HG03196 (cell line): ENCODE results near the gene CXCR3.
A peak's percentile ranks its signal among the peaks of the same experiment; 100 is the strongest.
"Not testable (repeated sequence)": the region's sequence is repeated elsewhere in the genome, so short reads cannot be mapped to it uniquely, and the experiment has no call there.

Experiments
- ATAC-seq: cut with Tn5 transposase; IDR thresholded peaks from one replicate; pipeline ENCODE4 v1.9.1; 2021; ENCODE audit not compliant: unreplicated experiment

CXCR3 gene

DNA sequence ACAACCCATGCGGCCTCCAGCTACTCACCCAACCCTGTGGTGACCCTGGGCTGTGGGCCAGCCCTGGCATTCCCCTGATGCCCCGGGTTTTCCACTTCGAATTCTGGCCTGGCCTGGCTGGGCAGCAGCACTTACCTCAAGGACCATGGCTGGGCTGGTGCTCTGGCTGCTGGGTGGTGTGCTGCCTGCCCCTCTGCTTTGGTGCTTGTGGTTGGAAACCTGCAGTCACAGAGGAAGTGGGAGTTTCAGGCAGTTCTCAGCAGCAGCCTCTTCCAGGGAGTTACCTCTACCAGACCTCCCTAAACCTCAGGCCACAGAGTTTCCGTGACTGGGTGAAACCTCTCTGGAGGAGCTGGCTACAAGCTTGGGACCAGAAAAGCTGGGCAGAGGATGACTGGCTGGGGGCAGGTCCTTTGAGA is at the start of gene CXCR3:
CXCR3 (minus strand) TSS at position 209 of the 419 bp plus-strand sequence; CDS start at position 147, 62 bp downstream.
- peak; percentile 56 for ATAC-seq

DNA sequence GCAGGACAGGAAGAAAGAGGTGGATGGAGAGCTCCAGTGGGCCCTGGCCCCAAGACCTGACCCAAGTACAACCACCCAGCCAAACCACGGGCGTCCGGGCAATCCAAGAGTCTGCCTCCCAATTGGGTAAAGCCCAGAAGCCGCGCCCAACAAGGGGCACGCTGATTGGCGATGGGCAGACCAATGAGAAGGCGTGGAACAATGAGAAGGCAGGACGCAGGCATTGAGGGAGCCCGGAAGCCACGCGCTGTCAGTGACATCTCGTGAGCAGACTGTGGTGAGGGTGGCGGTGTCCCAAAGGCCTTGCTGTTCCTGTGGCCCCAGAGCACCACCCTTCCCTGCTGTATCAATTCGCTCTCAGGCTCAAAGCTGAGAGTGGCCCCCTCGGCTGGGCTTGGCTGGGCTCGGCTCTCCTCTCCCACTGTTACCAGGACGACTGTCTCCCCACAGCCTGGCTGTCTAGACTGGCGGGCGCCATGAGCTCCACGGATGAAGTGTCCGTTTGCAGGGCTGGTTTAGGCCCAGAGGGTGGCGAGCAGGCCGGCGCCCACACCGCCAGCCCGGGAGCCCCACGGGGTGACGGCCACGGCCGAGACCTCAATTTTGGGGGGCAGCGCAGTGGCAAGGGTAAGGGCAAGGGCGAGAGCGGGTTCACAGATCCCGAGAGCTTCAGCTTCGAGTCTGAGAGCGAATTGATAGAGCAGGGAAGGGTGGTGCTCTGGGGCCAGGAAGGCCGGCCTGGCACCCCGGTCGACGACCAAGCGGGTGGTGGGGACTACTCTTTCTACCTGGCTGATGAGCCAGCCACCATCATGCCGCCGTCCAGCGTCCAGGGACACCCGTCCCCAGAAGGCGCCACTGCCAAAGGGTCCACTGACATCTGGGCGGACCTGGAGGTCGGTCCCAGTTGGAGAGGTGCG is 49.3 kb upstream of the CXCR3 start, which contains the start of gene LOC101059915:
LOC101059915 (plus strand) TSS at position 219 of the 920 bp plus-strand sequence.
- no peak for ATAC-seq

DNA sequence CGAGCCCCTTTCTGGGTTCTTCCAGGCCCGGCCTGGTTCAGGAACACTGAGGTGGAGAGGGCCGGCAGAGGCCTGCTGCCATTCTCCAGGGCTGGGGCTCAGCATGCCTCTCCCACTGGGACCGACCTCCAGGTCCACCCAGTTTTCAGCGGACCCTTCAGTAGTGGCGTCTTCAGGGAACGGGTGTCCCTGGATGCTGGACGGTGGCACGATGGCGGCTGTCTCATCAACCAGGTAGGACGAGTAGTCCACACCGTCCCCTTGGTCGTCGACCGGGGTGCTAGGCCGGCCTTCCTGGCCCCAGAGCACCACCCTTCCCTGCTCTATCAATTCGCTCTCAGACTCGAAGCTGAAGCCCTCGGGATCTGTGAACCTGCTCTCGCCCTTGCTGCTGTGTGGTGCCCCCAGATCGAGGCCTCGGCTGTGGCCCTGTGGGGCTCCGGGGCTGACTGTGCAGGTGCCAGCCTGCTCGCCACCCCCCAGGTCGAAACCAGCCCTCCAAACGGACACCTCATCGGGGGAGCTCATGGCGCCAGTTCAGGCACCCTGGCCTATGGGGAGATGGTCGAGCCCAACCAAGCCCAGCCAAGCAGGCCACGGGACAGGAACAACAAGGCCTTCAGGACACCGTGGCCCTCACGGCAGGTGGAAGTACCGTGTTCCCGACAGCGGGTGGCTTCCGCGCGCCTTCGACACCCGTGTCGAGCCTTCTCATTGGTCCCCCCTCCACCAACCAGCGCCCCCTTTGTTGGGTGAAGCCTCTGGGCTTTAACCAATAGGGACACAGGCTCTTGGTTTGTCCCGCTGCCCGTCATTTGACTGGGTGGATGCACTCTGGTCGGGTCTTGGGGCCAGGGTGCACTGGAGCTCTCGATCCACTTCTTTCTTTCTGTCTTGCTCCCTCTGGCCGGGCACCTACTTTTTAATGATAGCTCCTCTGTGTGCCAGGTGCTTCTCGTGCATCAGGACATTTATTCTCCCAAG is 48.2 kb upstream of the CXCR3 start:
- no peak for ATAC-seq

DNA sequence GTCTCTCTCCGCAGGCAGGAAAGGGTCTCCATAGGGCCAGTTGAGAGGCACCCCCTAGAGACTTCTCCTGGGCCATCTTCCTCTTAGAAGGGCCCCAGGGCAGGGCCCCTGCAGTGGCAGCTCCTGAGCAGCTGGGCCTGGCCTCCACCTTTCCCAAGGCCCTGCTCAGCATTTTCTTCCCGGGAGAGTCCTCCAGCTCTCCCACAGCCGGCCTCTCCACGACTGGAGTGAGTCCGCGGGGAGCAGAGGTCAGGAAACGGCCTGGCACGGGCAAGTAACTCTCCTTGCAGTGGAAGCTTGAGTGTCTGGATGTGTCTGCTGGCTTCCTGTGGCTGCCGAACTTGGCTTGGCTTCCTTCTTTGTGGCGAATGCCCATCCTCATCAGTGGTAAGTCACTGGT is 47.4 kb upstream of the CXCR3 start:
- ATAC-seq = no peak

DNA sequence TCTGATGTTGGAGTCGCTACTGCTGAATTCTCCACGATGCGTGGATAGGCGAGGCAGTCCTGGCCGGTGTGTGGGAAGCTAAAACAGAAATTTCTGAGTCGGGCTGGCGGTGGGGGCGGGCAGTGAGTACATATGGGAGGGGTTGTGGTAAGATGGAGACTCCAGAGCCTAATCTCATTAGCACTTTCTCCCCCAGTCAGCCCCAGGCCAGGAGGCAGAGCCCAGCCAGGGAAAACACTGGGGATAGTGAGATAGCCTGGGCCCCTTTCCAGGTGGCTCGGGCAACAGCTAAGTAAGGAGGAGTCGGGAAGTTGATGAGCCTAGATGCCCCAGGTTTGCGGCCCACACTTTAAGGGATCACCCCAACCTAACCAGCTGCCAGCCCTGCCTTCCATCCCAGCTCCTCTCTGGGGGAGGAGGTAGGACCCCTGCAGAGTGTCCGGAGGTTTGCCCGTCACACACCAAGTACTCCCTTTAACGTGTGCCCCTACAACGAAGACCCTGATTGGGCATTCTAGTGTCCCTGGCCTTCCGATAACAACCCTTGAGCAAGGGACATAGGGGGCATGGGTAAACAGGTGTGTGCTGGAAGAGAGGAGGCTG is 46.7 kb upstream of the CXCR3 start:
- ATAC-seq = no peak

DNA sequence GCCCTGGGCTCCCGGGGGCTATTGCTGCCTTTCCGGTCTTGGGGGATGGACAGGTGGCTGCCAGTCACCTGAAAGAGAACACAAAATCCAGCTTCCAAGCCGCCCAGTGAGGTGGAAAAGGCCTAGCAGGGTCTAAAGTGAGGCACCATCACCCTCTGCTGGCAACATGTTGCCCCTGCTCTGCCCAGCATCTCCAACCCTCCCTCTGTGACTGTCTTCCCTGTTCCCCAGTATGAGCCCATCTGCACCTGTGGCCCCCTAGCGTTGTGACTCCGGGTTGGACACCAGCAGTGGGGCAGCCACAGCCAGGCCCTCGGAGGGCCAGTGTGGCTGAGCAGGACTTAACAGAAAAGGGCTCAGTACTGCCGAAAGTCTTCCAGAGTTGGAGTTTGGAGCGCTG is 45.9 kb upstream of the CXCR3 start:
- not testable (repeated sequence) for ATAC-seq

DNA sequence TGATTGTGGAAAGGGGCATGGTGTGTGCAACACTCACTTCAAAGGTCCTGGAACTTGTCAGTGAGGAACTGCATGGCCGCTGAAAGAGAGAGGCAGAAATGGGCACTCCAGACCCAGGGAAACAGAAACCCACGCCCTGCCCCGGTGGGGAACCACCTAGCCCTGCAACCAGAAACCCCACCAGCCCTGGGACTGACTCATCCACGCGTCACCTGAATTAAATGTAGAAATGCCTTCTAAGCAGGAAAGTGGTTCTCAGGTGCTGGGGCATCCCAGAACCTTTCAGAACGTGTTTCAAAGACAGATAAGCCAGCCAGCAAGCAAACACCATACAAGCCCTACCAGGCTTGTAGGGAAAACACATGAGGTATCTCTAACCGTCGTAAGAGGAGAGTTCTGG is 44.9 kb upstream of the CXCR3 start:
- ATAC-seq = not testable (repeated sequence)

DNA sequence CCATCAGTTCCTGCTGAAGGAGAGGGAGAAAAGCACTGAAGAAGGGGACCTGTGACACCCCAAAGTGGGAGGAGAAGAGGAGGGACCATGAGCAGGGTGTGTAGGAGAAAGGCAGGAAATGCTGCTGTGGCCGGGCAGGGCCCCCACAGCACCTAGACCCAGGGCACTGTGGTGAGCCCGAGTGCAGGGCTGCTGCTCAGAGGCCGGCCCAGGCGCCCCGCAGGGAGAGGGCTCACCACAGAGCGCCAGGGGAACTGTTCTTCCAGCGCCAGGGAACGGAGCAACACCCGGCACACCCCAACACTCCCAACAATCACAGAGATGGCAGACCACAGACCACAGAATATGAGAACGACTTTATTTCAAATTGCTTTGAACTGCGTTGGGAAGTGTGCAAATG is 44.3 kb upstream of the CXCR3 start:
- ATAC-seq = not testable (repeated sequence)

DNA sequence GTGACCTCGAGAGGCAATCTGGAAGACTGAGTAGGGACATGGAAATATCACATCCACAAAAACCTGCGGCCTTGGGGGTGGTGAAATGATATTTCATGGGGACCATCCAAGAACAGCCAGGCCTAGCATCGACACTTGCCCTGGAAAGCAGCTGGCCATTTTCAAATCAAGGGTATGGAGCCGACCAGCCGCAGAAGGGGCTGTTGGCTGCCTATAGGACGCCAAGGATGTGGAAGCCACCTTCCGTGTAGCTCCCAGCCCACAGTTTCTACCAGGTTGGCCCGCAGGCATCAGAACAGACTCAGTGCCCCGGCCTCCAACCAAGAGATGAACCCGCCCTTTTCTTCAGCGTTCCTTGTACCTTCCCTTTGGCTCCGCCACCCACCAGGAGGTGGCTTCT is 43.6 kb upstream of the CXCR3 start:
- no peak for ATAC-seq

DNA sequence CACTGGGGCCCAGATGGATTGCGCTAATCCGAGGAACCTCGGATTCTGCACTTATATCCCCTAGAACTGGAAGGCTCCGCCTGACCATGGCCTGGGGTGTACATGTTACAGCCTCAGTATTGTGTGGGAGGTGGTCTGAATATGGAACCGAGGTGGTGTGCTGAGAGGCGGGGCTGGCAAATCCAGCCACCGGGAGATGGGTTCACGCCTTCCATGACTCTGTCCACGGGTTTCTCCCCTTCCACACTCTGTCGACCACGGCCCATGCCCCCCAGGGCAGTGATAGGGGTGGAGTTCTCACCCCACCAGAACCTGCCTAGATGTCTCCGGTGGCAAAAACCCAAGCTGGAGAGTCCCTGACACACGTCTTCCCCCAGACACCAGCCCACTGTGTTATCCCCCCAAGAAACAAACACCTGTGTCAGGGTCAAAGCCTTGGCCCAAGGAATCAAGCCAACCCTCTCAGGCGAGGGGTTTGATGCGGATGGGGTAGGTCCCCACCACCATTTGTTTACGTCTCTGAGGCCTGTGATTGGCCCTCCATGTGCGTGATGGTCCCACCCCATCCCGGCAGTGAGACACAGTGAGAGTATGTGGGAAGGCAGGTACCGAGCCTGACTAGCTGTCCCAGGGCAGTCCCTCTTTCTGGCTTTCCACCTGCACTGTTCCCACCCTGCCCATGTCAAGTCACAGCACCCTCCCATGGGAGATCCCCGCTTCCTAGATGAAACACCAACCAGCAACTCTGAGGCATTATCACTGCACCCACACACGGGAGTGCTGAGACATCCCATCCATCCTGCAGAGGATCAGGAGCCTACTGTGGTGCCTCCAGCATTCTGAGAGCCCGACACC is 42.5 kb upstream of the CXCR3 start:
- no peak for ATAC-seq

DNA sequence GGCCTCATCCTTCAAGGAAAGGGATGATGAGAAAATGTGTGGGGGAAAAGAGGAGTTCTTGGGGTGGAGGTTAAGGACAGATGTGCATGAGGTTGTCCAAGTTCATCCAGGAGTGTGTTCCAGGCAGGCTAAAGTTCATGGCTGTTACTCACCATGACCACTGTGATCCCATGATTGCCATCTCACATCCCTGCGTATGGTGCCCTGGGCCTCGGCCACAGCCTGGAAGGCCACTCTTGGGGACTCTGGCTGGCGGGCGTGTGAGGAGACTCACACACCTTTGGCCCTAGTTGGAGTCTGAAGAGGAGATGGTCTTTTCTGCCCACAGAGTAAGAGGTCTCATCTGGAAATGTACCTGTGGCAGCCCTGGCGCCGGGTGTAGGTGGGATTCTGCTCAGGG is 41.6 kb upstream of the CXCR3 start:
- ATAC-seq = no peak

DNA sequence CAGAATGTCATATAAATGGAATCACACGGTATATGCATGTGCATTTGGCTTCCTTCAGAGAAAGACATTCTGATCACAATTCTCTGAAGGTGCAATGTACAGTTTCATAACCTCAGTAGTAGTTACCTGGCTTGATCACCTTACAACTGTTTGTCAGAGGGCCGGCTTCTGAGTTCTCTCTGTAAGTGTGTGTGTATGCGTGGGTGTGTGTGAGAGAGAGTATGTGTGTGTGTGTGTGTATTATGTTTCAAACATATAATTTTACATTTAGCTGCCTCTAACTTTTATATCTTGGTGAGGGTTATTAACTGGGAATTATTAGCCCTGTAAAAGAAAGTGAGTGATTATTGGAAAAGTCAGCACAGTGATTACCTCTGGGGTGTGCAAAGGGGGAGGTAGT is 41.0 kb upstream of the CXCR3 start:
- no peak for ATAC-seq

DNA sequence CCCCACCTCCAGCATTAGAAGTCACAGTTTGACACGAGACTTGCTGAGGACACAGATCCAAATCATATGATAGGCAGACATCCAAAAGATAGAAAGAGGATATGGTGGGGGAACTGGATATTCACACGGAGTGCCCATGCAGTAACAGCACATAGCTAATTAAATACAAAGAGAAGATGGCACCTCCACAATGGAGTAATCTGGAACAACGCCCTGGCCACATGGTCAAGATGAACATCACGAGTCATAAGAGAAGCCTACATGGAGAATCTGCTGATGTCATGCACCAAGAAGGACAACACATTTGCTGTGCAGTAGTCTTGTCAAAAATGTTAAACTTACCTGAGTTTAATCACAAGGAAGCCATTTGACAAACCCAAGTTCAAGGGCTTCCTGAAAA is 39.0 kb upstream of the CXCR3 start:
- ATAC-seq = no peak

DNA sequence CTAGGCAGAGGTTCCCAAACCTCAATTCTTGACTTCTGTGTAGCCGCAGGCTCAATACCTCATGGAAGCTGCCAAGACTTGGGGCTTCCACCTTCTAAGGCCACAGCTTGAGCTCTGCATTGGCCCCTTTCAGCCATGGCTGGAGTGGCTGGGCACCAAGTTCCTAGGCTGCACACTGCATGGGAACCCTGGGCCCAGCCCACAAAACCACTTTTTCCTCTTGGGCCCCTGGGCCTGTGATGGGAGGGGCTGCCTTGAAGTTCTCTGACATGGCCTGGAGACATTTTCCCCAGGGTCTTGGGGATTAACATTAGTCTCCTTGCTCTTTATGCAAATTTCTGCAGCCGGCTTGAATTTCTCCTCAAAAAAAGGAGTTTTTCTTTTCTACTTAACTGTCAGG is 35.0 kb upstream of the CXCR3 start:
- no peak for ATAC-seq

DNA sequence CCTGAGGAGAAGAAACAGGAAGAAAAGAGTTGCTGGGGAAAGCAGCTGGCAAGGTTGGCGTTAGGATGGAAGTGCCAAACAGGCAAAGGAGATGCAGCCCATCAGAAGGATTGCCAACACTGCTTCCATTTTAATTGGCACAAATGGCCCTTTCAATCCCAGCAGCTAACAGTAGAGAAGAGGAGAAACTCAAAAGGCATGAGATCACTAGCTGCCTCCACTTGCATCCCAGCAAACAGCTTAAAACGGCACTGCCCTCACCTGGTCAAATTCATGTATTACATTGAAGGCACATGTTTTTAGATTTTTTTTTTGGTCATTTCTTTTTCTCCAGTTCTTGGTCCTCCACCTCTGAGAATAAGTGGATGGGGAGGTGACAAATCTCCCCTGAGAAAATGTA is 34.1 kb upstream of the CXCR3 start:
- no peak for ATAC-seq

DNA sequence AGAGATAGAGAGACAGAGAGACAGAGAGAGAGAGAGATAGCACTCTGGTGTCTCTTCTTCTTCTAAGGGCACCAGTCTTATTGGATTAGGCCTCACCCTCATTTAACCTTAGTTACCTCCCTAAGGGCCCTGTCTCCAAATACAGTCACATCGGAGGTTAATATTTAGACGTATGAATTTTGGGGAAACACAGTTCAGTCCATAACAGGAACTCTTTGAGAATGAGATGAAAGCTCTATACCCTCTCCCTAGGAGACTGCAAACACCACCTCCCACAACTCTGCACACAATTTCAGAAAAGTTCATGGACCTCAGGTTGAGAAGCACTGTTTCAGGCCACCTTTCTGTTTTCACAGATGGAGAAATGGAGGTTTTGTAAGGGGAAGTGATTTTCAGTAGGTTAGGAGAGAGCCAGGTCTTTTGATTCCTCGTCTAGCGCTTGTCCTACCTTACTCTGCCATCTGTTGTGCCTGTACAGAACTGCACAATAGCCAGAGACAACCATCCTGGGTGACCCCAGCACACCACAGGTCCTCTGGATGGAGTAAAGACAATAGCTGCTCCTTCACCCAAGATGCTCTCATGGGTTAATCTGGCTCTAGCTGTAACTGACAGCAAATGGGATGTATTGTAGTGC is 32.1 kb upstream of the CXCR3 start:
- ATAC-seq = peak; percentile 74

DNA sequence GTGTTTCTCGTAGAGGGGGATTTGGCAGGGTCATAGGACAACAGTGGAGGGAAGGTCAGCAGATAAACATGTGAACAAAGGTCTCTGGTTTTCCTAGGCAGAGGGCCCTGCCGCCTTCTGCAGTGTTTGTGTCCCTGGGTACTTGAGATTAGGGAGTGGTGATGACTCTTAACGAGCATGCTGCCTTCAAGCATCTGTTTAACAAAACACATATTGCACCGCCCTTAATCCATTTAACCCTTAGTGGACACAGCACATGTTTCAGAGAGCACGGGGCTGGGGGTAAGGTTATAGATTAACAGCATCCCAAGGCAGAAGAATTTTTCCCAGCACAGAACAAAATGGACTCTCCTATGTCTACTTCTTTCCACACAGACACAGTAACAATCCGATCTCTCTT is 26.1 kb upstream of the CXCR3 start:
- not testable (repeated sequence) for ATAC-seq

DNA sequence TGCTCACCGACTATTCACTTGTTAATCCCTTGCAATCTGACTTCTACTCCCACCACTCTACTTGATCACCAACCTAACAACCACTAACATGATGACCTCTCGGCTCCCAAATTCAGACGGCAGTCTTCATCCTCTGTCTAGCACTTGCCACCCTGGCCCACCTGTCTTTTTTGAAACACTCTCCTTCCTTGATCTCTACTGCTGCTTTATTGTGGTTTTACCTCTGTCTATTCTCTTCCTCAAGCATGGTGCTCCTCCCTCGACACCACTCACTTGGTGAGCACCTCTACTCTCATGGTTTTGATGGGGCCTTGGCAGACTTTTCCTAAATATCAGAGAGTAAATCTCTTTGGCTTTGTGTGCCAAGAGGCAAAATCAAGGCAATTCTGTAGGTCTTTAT is 21.7 kb upstream of the CXCR3 start:
- no peak for ATAC-seq

DNA sequence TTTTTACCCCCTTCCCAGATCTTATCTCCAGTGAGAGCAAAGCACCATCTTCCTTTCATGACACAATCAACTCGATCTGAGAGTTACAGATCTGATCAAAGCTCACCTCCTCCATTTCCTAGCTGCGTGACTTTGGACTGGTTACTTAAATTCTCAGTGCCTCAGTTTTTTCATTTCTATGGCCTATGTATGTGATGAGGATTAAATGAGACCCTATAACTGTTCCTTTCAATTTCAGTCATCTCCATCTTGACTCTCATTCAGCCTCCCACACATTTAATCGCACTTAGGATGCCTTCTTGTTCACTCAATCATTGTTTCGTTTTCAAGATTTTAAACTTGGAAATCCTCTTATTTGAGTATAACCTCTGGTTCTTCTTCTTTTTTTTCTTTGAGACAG is 20.1 kb upstream of the CXCR3 start:
- ATAC-seq = no peak

DNA sequence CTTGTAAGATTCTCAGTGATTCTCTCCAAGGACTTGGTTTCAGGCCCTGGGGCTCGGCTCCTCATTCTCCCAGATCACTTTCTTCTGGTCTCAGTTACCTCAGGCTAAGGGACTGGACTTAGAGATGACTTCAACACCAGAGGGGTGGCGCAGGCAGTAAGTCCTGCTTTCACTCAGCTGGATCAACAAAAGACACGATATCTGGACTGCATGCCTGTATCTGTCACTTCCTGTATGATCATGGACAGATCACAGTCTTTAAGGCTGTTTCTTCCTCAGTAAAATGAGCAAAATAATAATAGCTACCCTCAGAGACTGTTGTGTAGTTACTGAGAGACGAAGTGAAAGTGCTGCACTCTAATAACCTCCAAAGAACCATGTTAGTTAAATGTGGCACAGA is 19.5 kb upstream of the CXCR3 start:
- ATAC-seq = no peak
